HFFc6 (cell line): ENCODE data around the gene ENC1. TPM values are rescaled to one million over a fixed set of nuclear protein-coding genes. Genes with fewer than 3 reads are reported as not detected.

Source experiments
- DNase-seq: peaks from one replicate; pipeline ENCODE4 v3.0.0-alpha.2; 2018
- H3K27ac Mint-ChIP-seq: 2 replicates; pipeline ENCODE4 v1.8.0; 2020; ENCODE audit warnings: mild to moderate bottlenecking, mixed read lengths
- H3K27me3 Mint-ChIP-seq: 2 replicates; pipeline ENCODE4 v1.8.0; 2021; ENCODE audit warnings: mild to moderate bottlenecking, moderate library complexity, mixed read lengths; ENCODE audit not compliant: insufficient read depth
- H3K36me3 Mint-ChIP-seq: 2 replicates; pipeline ENCODE4 v1.8.0; 2021; ENCODE audit warnings: low read depth, mixed read lengths
- H3K4me1 Mint-ChIP-seq: 2 replicates; pipeline ENCODE4 v1.8.0; 2020; ENCODE audit warnings: low read depth, mixed read lengths
- H3K4me3 Mint-ChIP-seq: 2 replicates; pipeline ENCODE4 v1.8.0; 2020; ENCODE audit warnings: mild to moderate bottlenecking, moderate library complexity, mixed read lengths
- H3K9me3 Mint-ChIP-seq: 2 replicates; pipeline ENCODE4 v1.8.0; 2020; ENCODE audit warnings: mild to moderate bottlenecking, mixed read lengths
- total RNA-seq, 6 experiments: library from RNA; stranded (reverse); fragmentation: NEBNext Ultra II Directional; extraction: Animal tissue kit (Norgen Biotek cat#: 25700); gene quantifications; 2 replicates in 1 of 6; 3 replicates in 5 of 6; pipeline ENCODE4 v1.2.3, GENCODE V29; 2021
- TF ChIP-seq, protein P1 (sequence below): fragments of 200-600 bp; sonication (generic); IDR thresholded peaks from 2 replicates; pipeline ENCODE4 v1.5.0; 2021; ENCODE audit warnings: antibody characterized with exemption, mild to moderate bottlenecking

Gene ENC1
- total RNA-seq, 6 experiments from 2014 or later: 22.6 to 56.4 (median 25.4) TPM

DNA sequence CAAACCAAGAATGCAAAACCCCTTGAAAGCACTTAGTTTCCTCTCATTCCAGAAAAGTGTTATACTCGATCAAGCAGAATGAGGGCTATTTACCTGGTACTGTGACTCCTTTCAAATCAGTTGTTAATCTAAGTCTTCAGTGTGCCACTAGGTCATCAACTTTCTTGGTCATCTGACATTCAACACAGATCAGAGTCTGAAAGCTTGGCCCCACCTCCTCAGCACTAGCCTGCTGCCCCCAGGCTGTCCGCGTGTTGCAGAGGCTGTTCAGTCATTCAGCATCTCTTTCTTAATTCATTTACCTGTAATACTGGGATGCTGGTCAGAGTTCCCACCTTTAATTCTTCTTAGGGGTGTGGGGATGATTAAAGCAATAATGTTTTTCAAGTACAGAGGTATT is 28.5 kb downstream of the ENC1 start:
- Mint-ChIP-seq H3K27ac (no peak overlapping the region), H3K4me1 (peaks cover 6% of the 10 kb centered on the region), H3K9me3 (no peaks in the 10 kb centered on the region), H3K36me3 (no peaks in the 10 kb centered on the region), H3K27me3 (peaks cover 3% of the 10 kb centered on the region; the same call in 1 of the 2 replicates), H3K4me3 (no peak overlapping the region)
- no peak for DNase-seq
- TF ChIP-seq, protein P1, sequence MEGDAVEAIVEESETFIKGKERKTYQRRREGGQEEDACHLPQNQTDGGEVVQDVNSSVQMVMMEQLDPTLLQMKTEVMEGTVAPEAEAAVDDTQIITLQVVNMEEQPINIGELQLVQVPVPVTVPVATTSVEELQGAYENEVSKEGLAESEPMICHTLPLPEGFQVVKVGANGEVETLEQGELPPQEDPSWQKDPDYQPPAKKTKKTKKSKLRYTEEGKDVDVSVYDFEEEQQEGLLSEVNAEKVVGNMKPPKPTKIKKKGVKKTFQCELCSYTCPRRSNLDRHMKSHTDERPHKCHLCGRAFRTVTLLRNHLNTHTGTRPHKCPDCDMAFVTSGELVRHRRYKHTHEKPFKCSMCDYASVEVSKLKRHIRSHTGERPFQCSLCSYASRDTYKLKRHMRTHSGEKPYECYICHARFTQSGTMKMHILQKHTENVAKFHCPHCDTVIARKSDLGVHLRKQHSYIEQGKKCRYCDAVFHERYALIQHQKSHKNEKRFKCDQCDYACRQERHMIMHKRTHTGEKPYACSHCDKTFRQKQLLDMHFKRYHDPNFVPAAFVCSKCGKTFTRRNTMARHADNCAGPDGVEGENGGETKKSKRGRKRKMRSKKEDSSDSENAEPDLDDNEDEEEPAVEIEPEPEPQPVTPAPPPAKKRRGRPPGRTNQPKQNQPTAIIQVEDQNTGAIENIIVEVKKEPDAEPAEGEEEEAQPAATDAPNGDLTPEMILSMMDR: no peak

GRCh38 chr5:74608736-74609601 is 31.6 kb downstream of the ENC1 start:
- no peak overlapping the region for H3K27ac Mint-ChIP-seq
- peaks cover 3% of the 10 kb centered on the region; the same call in 1 of the 2 replicates for H3K27me3 Mint-ChIP-seq
- H3K36me3 Mint-ChIP-seq: no peaks in the 10 kb centered on the region
- no peak for DNase-seq
- H3K4me1 Mint-ChIP-seq: peaks cover 6% of the 10 kb centered on the region
- H3K4me3 Mint-ChIP-seq: no peak overlapping the region
- TF ChIP-seq, protein P1: no peak
- H3K9me3 Mint-ChIP-seq: no peaks in the 10 kb centered on the region

GRCh38 chr5:74605759-74606158 is 34.8 kb downstream of the ENC1 start:
- Mint-ChIP-seq H3K9me3 (no peaks in the 10 kb centered on the region), H3K27me3 (no peaks in the 10 kb centered on the region; the same call in 1 of the 2 replicates), H3K4me3 (no peak overlapping the region), H3K36me3 (no peaks in the 10 kb centered on the region), H3K4me1 (peaks cover 6% of the 10 kb centered on the region), H3K27ac (no peak overlapping the region)
- TF ChIP-seq, protein P1: no peak
- no peak for DNase-seq

- Mint-ChIP-seq H3K4me1 (no peaks in the 10 kb centered on the region), H3K27ac (no peak overlapping the region), H3K4me3 (no peak overlapping the region), H3K36me3 (no peaks in the 10 kb centered on the region), H3K9me3 (no peaks in the 10 kb centered on the region), H3K27me3 (no peaks in the 10 kb centered on the region; the same call in 1 of the 2 replicates)
- no peak for DNase-seq
- TF ChIP-seq, protein P1: no peak
Measured at GRCh38 chr5:74603376-74603775, 37.2 kb downstream of the ENC1 start.

- Mint-ChIP-seq H3K9me3 (no peaks in the 10 kb centered on the region), H3K27ac (no peak overlapping the region), H3K4me1 (peaks cover 22% of the 10 kb centered on the region), H3K27me3 (peaks cover 1% of the 10 kb centered on the region), H3K4me3 (no peak overlapping the region), H3K36me3 (no peaks in the 10 kb centered on the region)
- no peak for DNase-seq
- TF ChIP-seq, protein P1: no peak
Measured at GRCh38 chr5:74599148-74599547, 41.4 kb downstream of the ENC1 start.
